Measurements from ENCODE around the gene KNDC1.

The KNDC1 gene

DNA sequence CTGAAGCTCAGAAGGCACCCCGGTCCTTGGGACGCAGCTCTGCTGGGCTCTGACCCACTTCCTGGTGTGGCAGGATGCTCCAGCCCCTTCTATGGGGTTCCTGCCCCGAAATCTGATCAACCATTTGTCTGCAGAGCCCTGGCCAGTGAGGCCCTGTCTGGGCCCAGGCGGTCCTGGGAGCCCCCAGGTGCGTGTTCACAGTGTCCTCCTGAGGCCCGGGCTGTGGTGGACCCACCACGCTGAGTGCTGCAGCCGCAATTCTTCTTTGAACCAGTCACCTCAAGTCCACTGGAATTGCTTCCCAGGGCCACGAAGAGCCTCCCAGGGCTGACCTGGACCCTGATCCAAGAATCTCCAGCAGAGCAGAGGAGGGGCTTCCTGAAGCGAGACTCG is 19.1 kb downstream of the KNDC1 start:
- DNase-seq = no peak

DNA sequence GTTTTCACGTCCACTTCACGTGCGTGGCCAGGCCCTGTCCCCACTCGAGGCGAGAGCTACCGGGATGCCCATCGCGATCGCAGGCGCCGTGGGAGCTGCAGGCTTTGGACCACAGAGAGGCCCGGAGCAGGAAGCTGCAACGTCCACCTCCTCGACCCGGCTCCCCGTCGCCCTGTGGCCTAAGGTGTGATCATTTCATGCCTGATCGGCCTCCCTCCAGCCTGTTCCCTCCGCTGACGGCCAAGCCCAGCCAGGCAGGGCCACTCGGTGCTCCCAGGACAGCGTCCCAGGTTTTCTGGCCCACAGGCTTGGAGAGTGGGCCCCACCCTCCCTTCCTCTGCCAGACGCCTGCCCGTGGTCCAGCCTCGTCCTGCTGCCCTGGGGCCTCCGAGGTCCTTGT is 19.6 kb downstream of the KNDC1 start:
- DNase-seq = no peak

DNA sequence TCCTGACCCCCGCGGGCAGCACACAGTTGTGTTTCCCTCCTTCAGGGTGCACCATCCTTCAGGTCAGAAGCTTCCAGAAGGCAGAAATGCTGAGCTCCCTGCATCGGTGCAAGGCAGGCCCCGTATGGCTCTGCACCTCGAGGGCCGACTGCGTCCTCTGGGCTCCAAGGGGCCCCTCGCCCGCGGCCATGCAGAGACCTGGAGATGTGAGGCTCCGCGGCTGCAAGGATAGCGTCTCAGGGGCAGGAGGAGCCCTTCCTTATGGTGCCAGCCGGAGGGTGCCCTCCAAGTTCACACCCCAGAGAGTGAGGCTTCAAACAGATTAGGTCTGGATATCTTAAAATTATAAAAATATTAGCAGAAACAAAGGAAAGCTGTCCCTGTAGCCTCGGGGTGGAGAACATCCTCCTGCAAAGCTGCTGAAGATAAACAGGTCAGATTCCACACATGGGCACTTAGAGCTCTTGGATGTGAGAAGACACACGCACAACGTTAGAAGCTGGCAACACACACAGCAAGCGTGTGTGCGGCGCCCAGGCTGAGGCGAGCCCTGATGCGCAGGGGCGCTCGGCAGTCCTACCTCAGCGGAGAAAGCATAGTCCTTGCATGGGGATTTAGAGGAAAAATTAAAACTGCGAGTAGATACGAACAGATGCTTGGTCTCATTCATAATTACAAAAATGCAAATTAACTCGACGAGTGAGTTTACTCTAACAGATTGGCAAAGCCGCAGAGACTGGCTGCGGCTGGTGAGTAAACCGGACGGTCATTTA is 20.4 kb downstream of the KNDC1 start:
- DNase-seq = no peak

DNA sequence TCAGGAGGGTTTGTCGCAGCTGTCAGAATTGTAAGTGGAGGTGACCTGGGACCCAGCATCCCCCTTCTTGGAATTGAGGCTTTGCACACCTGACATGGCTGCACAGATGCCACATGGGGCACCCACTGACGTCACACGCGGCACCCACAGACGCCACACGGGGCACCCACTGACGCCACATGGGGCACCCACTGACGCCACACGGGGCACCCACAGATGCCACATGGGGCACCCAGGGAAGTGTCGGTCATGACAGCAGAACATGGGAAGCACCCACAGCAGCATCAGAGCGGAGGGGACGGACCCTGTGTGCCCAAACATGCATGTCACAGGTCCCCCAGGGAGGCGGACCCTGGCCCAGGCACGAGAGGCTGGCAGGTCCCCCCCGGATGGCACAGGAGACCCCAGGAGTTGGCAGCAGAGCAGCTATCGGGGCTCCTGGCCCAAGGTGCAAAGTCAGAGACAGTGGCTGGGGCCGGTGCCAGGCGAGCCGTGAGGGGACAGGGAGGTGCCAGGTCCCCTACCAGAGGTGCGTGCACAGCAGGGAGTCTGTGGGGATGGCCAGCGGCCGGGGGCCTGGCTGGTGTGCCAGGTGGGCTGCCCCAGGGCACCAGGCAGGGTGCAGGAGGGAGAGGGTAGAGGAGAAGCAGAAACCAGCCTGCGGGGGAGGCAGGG is 21.1 kb downstream of the KNDC1 start:
- DNase-seq = no peak

DNA sequence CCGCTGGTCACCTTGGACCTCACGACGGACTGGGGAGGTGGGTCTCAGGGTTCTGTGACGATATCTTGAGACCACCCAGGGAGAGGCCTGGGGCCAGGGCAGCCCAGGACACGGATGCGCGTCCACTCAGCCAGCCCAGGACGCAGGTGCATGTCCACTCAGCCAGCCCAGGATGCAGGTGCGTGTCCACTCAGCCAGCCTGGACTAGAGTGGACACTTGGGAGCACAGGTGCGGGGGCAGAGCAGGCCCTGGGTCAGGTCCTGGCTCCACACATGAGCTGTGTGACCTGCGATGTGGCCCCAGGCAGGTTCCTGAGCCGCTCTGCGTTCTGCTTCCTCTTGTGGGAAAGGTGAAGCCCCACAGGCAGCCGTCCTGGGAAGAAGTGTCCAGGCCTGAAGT is 22.2 kb downstream of the KNDC1 start:
- DNase-seq = no peak

DNA sequence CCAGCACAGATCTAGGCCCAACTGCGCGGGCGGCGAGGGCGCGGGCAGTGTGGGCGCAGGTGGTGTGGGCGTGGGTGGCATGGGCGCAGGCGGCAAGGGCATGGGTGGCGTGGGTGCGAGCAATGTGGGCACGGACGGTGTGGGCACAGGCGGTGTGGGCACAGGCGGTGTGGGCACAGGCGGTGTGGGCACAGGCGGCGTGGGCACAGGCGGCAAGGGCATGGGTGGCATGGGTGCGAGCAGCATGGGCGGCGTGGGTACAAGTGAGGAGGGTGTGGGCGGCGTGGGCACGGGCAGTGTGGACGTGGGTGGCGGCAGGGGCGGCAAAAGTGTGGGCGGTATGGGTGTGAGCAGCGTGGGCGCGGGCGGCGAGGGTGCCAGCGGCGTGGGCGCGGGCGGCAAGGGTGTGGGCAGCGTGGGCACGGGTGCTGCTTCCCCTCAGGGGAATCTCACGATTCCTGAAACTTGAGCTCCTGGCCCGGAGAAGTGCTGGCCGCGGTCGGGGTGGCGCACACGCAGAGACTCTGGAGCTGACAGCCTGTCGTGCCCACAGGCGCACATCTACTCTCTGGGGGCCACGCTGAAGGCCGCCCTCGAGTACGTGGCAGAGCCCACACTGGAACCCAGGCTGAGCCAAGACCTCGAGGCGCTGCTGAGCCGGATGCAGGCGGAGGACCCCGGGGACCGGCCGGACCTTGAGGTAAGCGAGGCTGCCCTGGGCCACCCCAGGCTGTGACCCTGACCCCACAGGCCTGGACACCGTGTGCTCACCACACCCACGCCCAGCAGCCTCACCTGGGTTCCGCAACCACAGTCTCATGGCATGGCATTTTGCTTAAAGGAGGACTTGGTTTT is 23.0 kb downstream of the KNDC1 start:
- no peak for DNase-seq

DNA sequence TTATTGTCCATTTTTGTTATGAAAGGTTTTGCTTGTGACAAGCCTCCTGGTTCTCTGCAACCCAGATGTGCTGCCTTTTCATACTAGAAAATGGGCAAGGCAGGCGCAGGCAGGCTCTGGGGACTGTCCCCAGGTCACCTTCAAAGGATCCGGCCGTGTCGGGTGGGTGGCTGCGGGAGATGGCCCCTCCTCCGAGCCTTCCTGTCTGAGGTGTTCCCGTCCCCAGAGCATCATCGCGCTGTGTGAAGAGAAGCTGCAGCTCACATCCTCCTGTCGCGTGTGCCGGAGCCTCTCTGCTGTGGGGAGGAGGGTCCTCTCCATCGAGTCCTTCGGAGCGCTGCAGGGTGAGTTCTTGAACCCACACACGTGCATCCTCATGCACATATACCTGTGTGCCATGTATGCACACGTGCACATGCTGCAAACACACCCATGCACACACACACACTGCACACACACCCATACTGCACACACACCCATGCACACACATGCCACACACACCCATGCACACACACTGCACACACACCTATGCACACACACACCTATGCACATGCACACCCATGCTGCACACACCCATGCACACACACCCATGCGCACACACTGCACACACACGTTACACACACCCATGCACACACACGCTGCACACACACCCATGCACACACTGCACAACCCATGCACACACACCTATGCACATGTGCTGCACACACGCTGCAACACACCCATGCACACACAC is 23.8 kb downstream of the KNDC1 start:
- DNase-seq = no peak

DNA sequence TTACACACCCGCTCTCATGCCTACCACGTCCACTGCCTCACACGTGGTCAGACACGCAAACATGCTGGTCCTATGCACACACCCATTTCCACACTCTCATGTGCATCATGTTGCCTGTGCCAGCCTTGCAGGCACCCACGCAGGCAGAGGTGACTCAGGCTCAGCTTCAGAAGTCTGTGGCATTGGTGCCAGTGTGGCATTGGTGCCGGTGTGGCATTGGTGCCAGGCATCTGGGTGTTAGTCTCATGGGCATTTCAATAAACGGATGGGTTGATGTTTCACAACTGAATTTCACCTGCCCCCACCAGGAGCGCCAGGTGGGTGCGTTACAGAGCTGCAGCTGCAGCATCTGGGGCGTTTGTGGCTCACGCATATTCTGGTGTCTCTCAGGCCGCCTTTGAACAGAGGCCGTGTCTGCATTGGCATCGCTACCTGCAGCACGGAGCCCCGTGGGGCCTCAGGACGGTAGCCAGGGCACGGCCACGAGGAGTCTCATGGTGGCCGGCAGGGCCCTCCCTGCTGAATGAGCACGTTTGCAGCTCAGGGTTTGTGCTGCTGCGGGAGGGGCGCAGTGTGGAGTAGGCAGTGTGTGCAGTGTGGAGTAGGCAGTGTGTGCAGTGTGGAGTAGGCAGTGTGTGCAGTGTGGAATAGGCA is 24.7 kb downstream of the KNDC1 start:
- DNase-seq = no peak

DNA sequence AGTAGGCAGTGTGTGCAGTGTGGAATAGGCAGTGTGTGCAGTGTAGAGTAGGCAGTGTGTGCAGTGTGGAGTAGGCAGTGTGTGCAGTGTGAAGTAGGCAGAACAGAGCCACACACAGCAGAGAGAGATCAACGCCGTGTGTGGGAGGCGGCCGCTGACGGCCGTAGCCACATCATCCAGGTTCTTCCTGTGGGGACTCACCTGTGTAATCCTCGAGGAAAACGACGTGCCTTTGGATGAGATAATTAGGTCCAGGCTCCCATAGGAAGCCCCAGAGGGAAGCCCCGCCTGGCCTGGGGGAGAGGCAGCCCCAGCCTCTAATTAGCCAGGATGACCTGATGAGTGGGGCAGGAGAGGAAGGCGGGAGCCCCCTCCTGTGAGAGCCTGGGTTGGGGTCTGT is 25.4 kb downstream of the KNDC1 start:
- no peak for DNase-seq

DNA sequence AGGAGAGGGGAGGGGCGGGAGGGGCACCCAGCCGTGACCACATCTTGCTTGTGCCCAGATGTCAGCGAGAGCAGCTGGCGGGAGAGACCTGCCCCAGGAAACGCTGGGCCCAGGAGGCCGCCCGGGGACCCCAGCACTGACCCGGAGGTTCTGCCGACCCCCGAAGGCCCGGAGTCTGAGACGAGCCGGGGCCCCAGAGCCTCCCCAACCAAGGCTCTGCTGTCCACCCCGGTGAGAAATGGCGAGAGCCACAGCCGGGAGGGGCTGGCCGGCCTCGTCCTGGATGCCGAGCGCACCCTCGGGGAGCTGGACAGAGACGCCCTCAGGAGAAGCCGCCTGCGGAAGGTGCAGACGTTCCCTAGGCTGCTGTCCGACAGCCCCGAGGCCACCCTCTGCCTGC is 25.9 kb downstream of the KNDC1 start:
- no peak for DNase-seq

DNA sequence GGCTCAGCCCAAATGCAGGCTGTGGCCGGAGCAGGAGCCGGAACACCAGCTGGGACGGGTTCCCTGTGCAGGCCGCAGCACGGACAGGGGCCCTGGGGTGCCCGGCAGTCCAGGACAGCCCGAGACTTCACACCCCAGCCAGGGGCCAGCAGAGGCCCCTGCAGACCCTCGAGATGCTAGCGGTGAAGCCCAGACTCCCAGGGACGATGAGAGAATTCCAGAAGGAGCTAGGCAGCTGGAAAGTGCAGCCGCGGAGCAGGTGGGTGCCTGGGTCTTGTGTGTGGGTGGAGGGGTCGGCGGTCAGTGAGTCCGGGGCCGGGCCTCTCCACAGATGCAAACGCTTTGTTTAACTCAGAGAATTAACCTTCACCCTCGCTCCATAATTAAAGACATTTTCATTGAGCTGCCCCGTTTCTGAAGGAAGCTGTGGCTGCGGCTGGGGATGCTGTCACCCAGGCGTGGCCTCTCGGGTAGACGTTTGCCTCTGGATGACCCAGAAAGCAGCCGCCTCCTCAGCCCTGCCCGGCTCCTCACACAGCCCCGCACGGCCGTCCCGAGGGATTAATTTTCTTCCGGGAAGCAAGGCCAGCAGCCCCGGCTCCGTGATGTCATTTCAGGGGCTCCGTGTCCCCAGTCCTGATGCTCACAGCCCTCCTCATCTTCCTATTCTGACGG is 26.5 kb downstream of the KNDC1 start:
- no peak for DNase-seq

DNA sequence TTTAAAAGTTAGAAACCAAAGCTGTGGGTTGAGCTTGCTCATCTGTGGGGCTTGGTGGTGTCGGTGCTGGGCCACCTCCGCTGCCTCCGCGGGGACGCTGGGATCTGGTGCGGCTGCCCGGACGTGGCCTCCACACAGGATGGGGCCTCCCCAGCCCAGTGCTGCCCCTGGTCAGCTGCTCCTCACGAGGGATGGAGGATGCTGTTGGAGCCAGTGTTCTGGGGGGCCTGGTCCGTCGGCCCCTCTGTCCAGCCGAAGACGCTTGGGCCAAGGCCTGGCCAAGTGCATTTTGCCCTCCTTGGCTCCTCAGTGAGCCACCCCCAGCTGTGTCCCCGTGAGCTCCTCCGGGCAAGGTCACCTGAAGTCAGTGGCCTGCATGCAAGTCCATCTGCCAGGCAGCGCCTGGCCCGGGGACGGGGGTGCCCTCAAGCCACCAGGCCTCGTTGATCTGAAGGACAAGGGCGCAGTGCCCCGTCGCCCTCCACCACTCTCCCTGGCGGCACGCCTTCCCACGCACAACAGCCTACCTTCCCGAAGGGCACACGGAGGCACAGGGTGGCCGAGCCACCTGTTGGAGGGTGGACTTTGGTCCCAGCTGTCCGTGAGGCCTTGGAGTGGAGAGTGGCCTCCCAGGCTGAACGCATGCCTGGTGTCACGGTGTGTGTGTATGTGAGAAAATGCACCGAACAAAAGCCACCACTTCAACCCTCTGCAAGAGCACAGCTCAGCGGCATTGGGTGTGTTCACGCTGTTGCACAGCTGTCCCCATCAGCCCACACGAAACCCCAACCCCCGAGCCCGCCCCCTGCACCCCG is 27.3 kb downstream of the KNDC1 start:
- DNase-seq = no peak

DNA sequence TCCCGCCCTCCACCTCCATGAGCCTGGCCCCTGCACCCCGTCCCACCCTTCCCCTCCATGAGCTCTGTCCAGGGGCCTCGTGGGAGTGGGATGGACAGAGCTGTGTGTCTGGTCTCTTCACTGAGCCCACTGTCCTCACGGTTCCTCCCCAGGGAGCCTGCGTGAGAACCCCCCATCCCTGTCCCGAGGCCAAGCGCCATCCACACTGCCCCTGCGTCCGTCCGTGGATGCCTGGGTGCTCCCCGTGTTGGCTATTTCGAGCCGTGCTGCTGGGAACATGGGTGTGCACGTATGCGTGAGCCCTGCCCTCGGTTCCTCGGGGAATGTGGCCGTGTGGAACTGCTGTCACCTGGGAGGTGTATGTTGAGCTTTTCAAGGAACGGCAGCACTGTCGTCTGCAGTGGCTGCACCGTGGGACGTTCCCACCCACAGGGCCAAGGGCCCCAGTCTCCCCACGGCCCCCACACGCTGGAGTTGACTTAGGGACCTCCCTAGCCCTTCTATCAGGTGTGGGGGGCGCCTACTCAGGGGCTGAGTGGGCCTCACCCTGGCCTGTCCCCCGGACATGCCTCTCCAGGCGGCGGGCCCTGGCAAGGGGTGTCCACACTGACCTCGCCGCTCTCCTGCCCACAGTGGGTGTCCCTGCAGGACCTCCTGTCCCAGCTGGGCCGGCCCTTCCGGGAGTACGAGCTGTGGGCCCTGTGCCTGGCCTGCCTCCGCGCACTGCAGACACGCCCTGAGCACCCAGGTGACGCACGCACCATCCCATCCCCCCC is 28.1 kb downstream of the KNDC1 start:
- DNase-seq = no peak

DNA sequence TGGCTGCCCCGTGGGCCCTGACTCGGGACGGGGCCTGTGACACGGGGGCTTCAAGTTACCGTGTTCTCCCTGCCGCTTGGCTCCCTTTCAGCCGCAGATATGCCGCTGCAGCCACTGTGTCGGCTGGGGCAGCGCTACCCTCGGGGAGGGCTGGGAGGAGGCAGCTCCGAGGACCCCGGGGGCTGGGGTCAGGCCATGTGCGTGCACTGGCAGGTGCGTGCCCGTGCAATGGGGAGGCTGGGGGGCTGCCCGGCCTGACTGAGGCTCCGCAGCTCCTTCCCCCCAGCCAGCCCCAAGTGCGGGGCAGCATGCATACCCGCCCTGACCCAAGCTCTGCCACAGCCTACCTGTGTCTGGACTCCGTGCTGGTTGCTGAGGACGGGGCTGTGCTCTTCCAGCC is 29.2 kb downstream of the KNDC1 start:
- no peak for DNase-seq

DNA sequence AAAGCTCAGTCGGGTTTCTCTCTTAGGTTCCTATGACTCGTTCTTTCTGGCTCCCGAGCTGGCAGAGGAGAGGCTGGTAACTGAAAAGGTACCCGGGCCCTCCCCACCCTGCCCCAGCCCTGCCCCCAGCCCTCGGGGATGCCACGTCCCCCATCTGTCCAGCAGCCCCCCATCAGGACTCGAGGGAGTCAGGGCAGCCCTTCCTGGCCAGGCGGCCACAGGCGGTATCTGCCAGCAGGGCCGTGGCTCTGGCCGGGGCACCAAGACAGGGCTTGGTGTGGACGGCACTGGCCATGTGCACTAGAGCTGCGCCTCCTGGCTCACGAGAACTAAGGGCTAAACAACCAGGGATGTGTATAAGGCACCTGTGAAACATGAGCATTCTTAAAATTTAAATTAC is 29.7 kb downstream of the KNDC1 start:
- DNase-seq = no peak

DNA sequence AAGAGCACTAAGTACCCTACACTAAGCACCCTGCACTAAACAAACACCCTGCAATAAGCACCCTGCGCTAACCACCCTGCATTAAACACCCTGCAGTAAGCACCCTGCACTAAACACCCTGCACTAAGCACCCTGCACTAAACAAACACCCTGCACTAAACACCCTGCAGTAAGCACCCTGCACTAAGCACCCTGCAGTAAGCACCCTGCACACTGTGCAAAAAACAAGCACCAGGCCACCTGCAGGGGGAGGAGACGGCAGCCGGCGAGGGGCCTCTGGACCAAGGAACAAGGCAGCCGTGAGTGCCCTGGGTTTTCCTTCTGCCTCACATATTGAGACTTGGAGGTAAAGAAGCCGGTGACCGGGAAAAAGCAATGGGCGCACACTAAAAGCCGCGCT is 30.2 kb downstream of the KNDC1 start:
- DNase-seq = no peak

DNA sequence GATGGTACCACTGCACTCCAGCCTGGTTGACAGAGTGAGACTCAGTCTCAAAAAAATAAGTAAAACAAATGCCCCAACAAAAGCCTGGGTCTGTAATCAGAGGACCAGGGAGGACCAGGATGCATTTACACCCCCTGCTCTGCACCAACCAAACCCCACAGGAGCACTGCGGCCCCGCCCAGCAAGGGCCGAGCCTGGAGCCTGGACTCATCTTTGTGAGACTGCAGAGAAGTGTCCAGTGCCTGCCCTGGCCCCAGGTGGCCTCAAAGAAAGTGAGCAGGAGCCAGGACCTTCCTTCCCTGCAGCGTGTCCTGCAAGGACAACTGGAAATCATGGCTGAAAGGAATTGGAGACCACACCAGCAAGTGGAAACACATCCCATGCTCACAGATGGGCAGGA is 31.6 kb downstream of the KNDC1 start:
- DNase-seq = no peak

DNA sequence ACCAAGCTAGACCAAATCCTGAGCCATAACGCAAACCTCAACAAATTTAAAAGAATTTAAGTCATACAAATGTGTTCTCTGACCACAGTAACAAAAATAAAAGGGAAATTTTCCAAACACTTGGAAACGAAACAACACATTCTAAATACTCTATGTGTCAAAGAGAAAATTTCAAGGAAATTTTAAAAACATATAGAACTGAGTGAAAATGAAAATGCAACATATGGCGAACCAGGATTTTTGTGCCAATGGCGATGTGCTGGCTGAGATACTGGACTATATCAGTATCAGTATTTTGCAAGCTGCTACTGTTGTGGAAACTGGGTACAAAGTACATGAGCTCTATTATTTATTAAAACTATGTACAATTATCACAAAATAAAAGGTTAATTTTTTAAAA is 34.1 kb downstream of the KNDC1 start:
- no peak for DNase-seq

DNA sequence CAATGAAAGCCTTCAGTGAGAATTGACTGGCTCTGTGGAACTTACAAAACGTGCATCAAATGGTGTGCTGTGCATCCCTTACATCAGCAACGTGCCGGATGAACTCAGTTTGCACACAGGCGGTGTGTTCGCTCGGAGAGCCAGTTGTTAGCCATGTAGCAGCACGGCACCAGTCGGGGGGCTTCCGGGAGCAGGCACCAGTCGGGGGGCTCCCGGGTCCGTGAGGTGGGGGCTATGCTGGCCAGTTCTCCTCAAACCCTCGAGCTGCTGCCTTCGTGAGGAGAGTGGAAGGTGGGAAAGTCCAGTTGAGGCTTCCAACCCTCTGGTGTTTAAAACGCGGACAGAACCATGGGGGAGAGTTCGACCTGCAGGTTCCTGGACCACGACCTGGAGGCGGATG is 35.1 kb downstream of the KNDC1 start:
- no peak for DNase-seq

DNA sequence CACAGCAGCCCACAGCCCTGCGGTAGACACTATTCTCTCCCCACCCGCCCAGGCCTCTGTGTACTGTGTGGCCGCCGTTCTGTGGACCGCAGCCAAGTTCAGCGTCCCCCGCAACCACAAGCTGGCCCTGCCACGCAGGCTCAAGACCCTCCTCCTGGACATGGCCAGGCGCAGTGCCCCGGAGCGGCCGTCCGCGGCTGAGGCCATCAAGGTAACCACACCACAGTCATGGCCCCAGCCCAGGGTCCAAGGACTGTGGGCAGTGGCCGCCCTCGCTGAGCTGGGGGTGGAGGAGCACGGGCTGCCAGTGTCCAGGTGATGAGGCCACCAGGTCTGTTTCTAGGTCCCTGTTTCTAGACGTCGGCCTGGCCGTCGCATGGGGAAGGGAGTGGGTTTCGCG is 35.6 kb downstream of the KNDC1 start:
- DNase-seq = no peak

Data from fibroblast of skin of scalp (primary cell).